ENCODE results near the gene SLC24A4.

DNA sequence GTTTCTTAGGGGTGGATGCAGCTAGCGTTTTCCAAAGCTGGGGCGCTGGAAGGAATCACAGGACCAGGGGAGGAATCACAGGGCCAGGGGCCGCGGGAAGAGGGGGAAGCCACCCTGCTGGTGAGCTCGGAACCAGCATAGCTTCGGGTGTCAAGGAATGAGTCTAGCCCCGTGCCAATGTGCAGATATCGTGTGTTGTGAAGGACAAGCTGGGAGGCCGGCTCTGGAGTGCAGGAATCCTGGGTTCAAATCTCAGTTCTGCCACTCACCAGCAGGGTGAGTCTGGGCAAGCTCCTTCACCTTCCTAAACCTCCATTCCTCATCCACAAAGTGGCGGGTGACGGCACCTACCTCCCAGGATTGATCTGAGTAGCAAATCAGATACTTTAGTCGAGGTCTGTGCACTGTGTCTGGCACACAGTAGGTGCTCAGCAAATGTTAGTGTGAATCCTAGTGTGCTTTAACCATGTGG is 137.0 kb downstream of the SLC24A4 start:
- TF ChIP-seq, protein P1, sequence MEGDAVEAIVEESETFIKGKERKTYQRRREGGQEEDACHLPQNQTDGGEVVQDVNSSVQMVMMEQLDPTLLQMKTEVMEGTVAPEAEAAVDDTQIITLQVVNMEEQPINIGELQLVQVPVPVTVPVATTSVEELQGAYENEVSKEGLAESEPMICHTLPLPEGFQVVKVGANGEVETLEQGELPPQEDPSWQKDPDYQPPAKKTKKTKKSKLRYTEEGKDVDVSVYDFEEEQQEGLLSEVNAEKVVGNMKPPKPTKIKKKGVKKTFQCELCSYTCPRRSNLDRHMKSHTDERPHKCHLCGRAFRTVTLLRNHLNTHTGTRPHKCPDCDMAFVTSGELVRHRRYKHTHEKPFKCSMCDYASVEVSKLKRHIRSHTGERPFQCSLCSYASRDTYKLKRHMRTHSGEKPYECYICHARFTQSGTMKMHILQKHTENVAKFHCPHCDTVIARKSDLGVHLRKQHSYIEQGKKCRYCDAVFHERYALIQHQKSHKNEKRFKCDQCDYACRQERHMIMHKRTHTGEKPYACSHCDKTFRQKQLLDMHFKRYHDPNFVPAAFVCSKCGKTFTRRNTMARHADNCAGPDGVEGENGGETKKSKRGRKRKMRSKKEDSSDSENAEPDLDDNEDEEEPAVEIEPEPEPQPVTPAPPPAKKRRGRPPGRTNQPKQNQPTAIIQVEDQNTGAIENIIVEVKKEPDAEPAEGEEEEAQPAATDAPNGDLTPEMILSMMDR (IDR thresholded peaks at IDR 0.05), result no peak
- no peak for TF ChIP-seq POLR2A (IDR thresholded peaks at IDR 0.05)

Measured in vagina (tissue), 2 donors.